8988T (cell line): ENCODE results near the gene KCNIP1.

Experiments used
- DNase-seq: peaks from one replicate; pipeline ENCODE4 v3.0.0; 2011

Gene KCNIP1

DNA sequence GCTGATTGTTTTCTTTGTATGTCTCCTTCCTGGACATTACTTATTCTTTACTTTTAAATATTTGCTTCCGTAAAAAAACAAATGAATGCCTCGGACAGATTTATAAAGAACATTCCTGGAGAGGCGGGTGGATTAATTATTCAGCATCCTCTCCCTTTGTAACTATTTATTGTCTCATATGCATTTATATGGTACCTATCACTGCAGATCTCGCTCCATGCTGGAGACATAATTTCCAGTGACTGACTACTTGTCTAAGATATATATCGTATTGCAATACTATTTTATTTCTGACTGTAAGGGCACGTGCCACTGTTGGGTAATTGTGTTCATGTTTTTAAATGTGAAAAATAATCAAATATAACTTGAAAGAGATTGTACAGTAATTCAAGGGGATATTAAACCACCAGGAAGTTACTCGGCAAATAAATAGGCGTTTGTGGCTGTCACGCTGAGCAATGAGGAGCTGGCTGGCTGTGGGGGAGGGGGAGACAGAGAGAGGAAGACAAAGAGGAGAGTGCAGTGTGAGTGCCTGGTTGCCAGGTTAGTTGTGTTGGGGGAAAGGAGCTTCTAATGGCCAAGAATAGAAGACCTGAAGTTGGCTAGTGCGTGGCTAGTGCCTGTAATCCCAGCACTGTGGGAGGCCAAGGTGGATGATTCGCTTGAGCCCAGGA lies 147.9 kb downstream of the KCNIP1 start:
- no peak for DNase-seq

DNA sequence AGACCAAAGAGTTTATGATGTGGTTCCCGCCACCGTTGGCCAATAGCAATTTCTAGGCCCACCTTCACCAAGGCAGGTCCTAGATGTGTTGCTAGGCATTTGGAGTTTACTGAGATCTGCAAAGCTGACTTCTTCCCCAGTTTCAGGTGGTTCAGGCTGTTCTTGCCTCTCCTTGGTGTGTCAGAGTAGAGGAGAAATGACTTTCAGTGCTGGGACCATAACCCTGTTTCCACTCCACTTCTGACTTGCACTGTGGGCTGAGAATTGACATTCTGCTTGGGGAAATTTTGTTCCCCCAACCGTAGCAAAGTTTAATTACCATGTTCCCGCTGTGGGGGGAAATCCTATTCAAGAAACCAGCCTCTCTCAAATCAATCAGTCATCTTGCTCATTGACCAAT lies 151.7 kb downstream of the KCNIP1 start:
- DNase-seq: no peak

DNA sequence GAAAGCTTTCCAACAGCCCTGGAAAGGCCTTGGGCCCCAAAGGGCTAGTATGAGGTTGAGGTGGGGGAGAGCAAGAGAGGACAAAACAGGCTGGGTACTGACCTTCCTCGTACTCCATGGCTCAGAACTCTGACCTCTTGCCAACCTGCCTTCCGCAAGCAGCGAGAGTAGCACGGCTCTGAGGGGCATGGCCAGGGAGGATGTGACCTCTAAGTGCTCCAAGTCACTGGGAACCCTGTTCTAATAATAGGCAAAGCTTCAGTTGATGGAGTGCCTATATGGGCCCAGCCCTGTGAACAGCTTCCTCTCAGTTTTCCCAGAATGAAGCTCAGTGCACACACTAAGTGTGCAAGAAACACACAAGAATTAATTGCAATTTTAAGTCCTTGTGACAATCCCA lies 152.1 kb downstream of the KCNIP1 start:
- no peak for DNase-seq

DNA sequence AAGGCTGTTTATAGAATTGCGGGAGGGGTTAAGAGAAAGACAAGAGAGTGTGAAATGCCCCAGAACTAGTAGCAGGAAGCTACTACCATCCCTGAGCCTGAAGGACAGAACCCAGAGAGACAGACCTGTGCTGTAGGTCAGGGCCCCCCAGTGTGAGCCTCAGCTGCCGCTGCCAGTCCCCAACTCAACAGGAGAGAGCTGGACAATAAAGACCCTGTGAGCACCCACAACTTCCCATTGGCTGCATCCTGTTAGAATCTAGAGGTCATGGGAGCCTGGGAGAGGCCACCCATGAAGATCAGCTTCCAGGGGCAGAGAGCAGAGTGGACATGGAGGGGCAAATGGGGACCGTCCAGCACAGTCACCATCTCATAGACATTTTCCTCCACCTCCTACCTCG lies 152.5 kb downstream of the KCNIP1 start:
- DNase-seq: no peak

DNA sequence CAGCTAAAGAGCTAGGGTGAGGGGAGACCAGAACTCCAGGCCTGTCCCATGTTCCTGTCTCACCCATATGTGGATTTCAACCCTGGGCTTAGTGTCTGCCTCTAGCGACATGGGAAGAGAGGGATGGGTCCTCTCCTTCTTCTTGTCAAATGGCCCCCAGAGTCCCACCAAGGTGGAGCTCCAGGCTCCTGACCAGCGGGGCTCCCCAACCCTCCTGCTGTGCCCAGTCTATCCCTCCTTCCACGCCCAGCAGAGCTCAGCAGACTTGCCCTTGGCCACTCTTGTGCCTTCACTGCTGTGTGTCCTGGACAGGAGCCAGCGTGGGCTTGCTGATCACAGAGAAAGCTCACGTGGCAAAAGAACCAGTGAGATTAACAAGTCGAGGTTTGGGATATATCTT lies 156.7 kb downstream of the KCNIP1 start:
- DNase-seq: no peak

DNA sequence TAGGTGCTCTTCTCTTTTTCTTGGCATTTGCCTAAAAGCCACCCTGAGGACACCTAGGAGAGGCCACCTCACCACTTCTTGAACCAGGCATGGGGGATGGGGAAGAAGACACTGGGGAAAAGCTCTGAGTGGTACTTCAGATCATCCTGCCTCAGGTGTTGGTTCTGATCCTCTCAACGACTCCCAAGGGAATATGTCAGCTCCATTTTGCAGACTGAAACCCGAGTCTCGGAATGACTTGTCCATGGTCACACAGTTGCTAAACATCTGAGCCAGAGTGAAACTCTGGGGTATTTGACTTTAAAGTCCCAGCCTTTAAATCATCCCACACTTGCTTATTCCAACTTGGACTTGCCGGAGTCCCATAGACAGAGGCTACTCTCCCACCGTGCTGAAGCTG lies 159.1 kb downstream of the KCNIP1 start:
- DNase-seq: no peak

DNA sequence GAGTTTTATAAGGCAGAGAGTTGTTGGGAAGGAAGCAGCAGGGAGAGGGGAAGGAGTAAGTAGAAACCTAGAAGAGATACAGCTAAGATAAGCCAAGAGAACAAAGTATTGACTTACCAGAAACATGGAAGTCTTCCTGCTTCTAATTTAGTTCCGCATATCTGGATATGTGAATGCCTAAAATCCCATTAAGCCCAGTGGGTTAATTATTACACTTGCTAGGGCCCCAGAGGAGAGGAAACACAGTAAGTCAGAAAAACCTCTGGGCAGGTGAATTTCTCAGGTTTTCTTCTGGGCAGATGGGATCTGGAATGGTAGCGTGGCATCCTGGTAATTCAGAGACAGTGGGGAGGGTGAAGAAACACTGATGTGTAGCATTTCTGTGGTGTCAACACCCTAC lies 175.0 kb downstream of the KCNIP1 start:
- no peak for DNase-seq

DNA sequence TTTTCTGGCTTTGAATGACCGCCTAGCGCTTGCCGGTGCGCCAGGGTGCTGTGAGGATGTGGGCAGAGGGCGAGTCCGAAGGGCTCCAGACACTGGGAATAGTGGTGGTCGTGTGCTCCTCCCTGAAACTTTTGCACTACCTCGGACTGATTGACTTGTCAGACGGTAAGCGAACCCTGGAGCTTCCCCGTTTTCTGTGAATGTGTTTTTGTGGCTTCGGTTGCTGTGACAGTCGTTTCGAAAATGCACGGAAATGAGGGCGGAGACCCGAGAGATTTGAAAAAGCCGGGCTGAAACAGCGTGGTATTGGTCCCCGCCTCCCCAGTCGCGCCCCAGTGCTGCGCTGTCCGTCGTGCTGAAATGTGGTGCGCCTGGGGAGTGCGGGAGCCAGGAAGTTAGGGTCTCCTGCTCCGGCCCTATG lies 177.2 kb downstream of the KCNIP1 start:
- no peak for DNase-seq

DNA sequence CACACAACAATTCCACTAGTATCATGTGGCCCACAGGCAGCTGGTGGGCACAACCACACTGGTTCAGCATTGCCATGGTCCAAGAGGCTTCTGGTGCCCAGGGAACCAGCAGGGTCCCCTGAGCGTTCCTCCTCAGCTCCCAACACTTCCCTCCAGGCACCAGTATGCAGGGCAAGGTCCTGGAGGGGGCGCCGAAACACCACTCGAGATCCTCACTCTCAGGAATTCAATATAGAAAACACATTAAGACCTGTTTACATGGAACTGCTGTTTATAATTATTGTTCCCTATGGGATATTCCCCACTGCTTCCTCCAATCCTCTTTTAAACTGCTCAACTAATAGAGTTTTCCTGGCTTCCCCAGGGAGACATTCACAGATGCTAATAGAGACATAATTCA lies 187.8 kb downstream of the KCNIP1 start:
- DNase-seq: no peak

DNA sequence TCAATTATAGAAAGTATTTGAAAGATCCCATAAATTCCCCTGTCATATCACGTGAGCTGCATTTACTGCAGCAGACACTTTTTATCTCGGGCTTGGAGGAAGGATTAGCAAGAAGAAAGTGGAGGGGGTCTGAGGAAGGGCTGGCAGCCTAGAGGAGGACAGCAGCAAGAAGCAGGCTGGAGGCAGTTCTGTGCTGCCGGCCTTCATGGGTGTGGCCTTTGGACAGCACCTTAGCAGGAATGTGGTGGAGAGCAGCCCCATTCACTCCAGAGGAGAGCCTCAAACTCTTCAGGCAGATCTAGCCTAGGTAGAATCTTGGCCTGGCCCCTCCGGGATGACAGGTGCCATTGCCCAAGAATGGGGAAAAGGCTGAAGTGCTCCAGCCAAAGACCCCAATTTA lies 189.9 kb downstream of the KCNIP1 start:
- no peak for DNase-seq

DNA sequence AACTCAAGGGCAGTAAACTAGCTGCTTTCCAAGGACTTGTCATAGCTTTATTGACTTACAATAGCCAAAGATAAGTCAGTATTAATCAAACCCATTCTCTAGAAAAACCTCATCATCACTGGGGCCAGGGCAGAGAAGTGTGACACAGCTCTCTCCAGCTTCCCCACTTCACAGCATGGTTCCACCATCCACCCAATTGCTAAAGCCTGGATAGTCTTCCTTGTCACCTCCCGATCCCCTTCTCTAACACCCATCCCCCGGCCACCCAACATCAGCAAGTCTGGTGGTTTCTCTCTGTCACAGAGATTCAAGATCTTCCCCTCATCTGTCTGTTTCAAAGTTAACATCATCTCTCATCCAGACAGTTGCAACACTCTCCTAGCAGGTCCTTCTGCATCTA lies 191.1 kb downstream of the KCNIP1 start:
- no peak for DNase-seq

DNA sequence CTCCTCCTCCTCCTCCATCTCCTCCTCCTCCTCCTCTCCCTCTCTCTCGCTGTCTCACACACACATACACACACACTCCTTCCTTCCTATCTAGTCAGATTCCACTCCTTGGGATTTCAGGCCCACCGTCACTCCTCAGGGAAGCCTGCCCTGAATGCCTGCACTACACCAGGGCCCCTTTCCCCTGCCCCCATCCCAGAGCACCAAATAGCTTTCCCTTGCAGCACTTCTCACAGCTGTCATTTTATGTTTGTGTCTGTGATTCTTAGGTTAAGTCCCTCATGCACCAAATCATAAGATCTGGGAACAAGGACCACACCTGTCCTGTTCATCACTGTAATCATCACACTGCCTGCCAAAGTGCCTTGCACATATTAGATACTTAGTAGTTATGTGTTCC lies 193.2 kb downstream of the KCNIP1 start:
- no peak for DNase-seq

DNA sequence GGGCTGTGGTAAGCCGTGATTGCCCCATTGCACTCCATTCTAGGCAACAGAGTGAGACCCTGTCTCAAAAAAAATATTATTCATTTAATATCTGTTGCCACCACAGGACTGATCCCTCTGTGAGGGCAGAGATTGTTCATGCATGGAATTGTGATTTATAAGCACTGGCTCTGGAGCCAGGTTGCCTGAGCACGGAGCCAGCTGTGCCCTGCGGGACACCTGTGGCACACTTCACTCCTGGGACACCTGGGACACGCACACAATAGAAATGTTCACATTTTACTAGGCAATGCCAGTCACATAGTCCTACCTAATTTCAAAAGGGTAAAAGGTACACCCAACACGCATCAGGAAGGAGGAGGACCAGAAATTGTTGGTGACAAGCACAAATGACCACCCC lies 196.7 kb downstream of the KCNIP1 start:
- no peak for DNase-seq

DNA sequence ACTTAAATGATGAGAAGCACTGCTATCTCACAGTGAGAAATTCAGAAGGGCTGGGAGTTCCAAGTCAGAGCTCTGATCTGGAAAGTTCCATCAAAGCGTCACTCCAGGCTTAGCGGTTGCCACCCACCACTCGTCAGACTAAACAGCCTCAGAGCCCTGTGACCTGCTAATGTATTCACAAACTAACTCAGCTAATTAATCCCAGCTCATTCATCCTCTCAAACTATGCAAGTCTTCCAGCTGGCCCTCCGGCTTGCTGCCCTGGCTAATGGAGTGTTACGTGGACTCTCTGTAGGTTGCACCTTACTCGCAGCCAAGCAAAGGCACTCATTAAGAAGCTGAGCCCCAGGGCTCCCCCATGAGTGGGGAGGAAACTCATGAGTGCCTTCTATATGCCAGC lies 197.5 kb downstream of the KCNIP1 start:
- no peak for DNase-seq

DNA sequence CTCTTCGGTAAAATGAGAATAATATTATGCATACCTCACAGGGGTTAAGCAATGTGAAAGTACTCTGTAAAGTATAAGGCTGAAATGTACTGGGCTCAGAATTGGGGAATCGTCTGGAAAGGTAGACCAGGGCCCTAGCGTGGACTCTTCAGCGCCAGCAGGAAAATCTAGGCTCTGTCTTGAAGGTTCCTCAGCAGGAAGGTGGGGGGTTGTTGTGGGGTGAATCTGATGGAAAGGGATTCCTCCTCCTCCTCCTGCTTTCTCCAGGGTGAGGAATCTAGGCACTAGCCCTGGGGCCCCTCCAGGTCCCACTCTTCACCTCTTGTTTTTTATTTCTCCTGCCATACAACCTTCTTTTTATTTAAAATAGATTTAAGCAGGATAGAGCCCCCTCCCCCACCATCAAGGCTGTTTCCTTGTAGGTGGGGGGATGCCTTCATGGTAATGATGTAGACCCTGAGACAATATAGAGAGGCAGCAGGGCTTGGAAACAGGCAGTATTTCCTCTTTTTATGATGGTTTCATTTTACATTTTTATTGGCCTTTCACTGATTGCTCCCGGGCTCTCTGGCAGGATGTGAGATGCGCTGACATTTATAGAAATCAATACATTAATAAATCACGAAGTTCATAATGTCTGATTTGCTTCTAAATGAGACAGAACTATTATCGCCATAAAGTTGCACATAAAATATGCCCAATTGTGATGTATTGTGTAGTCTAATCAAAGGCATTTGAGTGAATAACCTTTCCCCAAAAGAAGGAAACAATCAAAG lies 200.8 kb downstream of the KCNIP1 start:
- DNase-seq: no peak

DNA sequence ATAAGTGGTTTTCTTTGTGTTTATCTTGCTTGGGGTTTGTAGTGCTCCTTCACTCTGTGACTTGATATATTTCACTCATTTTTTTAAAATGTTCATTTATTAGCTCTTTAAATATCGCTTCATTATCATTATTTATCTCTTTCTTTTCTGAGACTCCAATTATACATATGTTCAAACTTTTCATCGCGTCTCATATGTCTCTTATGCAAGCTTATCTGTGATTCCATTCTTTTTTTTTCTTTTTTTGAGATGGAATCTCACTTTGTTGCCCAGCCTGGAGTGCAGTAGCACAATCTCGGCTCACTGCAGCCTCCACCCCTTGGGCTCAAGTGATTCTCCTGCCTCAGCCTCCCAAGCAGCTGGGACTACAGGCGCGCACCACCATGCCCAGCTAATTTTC lies 205.8 kb downstream of the KCNIP1 start:
- no peak for DNase-seq

DNA sequence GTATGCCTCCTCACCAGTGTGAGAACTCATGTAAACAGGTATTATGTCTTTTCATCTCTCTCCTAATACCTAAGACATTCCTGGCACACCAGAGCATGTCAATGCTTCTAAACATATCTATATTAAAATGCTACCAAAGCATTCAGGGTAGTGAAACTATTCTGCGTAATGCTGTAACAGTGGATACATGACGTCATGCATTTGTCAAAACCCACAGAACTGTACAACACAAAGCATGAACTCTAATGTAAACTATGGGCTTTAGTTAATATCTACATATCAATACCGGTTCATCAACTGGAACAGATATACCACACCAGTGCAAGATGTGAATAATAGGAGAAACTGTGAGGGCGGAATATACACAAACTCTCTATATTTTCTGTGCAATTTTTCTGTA lies 207.5 kb downstream of the KCNIP1 start:
- DNase-seq: no peak

DNA sequence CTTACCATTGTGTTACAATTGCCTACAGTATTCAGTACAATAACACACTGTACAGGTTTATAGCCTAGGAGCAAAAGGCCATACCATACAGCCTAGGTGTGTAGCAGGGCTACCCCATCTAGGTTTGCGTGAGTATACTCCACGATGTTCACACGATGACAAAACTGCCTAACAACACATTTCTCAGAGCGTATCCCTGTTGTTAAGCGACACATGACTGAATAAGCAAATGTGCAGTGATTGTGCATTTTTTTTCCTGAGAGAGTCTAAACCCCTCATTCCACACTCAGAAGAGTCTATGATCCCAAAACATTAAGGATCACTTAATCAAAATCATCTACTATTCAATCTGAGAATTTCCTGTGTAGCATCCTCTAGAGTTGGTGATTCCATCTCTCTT lies 211.3 kb downstream of the KCNIP1 start:
- DNase-seq: no peak

DNA sequence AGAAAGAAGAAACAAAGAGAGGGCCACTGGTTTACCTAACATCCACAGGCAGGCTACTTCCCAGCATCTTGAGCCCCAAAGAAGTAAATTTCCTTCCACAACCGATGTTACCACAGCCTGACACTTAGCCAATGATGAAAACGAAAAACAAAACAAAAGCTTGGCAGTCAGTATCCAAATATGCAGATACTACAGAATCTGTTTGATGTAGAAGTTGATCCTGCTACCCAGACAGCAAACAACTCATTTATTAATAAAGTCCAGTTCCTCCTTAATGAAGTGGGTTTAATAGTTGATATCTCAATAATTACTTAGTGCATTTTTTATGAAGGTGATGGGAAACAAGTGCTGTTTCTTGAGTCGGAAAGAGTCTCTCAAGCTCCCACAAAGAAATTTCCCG lies 212.6 kb downstream of the KCNIP1 start:
- DNase-seq: no peak

DNA sequence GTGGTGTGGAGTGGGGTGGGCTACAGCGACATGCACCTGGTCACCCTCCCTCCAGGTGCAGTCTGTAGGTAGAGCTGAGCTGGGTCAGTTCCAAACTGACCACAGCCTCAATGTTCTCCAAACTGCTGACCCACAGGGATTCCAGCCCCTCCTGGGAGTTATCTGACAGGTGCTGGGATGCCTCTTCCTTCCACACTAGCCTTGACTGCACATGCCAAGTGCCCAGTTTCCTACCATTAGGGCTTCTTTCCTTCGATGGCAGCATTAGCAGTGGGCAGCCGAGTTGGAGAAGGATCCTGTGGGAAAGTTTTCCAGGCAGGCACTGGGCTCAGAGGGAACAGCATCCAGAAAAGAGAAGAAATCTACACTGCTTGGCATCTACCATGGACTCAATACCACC lies 215.7 kb downstream of the KCNIP1 start:
- no peak for DNase-seq

DNA sequence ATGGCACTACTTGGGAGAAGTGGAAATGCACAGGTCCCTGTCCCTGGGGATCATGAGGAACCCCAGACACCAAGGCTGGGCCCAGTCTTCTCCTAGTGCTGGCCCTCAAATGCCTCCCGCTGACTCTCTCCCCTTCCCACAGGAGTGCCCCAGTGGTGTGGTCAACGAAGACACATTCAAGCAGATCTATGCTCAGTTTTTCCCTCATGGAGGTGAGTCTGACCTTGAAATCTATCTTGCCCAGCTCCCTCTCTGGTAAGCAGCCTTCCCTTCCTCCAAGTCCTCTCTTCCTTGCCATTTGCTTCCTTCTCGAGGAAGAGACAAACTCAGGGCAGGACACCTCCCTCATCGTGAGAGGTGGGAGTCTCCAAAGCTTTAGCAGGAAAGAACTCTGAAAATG lies 216.4 kb downstream of the KCNIP1 start:
- DNase-seq: no peak

DNA sequence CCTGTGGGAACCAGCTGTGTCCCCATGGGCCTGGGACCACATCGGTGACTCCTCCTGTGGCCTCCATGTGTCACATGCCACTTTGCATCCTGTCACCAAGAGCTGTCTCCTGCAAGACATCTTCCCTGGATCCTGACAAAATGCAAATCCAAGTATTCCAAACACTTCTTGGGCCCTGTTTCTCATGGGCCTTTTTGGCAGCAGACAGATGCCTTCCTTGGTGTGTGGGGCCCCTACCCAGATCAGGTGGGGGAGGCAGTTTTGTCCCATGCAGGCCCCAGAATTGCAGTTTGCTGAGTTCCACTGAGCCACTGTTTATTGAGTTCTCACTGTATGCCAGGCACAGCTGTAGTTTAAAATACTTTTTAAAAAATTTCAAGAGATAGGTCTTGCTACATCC lies 217.2 kb downstream of the KCNIP1 start:
- no peak for DNase-seq

DNA sequence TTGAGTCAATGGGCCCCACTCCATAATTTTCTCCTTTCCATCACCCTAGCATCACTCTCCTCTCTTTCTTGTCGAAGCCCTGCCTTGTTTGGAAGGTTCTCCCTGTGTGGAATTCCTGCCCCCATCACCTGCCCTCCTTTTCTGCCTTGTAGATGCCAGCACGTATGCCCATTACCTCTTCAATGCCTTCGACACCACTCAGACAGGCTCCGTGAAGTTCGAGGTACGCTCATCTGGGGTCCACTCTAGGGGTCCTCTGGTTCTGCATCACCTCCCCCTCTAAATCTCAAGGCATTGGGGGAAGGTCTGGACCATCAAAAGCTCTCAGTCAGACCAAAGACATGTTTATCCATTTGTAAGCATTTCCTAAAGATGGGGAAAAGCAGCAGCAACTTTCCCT lies 217.9 kb downstream of the KCNIP1 start:
- DNase-seq: no peak

DNA sequence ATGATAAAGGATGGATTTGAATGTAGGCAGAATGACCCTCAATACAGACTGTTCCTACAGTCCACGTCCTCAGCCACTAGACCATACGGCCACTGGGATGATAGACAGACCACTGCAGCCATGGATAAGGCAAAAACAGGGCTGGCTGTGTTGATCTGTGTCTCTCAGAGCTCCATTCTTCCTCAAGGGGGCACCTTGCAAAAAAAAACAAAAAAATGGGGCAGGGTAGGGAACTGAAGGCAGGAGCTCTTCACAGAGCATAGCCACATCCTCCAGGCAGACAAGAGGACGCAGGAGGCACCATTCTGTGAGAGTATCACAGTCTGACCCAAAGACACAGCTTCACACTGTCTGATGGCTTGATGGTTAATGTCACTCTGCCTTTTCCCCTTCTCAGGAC lies 218.5 kb downstream of the KCNIP1 start:
- DNase-seq: no peak

DNA sequence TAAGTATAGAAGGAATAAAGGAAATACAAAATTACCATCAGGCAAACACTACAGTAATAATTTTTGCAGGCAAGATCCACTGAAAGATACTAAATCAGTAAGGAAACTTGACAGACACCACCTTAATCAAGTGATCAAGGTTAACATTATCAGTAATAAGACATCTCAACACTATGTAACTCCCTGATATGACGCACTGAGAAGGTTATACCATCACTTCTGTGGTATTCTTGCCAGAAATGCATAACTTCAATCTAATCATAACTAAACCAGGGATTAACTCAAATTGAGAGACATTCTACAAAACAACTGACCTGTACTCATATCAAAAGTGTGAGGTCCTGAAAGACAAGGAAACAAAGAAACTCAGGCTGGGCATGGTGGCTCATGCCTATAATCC lies 227.2 kb downstream of the KCNIP1 start:
- DNase-seq: no peak
